HG03460 (cell line): ENCODE results near the gene RNASE13.
"Not testable (repeated sequence)": the region's sequence is repeated elsewhere in the genome, so short reads cannot be mapped to it uniquely, and the experiment has no call there.

Experiments used
- ATAC-seq: cut with Tn5 transposase; IDR thresholded peaks from one replicate; pipeline ENCODE4 v1.9.1; 2021; ENCODE audit not compliant: unreplicated experiment

Gene RNASE13

GRCh38 chr14:20996521-20996920 lies 38.1 kb downstream of the RNASE13 start:
- ATAC-seq = no peak

GRCh38 chr14:20989787-20990600 lies 44.6 kb downstream of the RNASE13 start, which contains the start of gene METTL17:
TSS of gene METTL17 (plus strand) at chr14:20989980. CDS start at chr14:20990003, 23 bp downstream.
- ATAC-seq = peak; percentile 94

DNA sequence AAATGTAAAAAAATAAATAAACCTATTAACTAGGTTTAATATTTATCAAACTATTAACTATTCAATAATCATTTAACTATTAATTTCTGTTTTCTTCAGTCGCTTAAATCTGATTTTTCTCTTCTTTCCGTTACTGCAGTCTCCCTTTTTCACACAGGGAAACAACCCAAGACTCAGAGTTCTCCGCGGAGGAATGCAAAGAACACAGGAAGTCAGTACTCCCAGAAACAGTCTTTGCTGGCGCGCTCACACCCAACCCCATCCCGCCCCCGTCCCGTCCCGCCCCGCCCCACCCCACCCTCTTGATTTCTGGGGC lies 45.2 kb downstream of the RNASE13 start:
- no peak for ATAC-seq

GRCh38 chr14:20988717-20989470 lies 45.7 kb downstream of the RNASE13 start:
- ATAC-seq = no peak

DNA sequence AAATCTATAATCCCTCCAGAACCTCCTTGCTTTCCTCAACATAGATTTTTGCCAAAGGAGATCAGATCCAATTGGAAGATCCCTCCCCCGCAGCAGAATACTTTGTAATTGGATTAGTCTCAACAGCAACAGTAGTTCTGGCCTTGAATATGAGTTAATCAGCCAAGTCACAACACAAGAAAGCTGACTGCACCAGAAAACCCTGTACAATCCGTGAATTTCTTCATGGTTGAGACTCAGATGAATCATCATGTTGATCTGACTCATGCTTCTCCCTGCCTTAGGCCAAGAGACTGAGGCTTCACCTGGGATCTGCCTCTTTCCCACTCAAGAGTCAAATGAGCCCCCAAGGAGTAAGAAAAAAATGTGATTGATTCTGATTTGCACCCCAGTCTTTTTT lies 47.8 kb downstream of the RNASE13 start:
- no peak for ATAC-seq

DNA sequence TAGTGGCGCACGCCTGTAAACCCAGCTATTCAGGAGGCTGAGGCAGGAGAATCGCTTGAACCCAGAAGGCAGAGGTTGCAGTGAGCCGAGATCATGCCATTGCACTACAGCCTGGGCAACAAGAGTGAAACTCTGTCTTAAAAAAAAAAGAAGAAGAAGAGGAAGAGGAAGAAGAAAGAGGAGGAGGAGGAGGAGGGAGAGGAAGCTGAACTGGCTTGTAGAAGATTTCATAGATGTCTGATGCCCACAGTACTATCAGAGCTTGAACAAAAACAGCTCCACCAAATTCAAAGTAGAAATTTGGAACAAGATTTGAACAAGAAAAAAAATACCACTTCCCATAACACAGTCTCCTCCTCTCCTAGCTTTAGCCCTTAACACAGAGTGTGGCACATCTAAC lies 49.0 kb downstream of the RNASE13 start:
- not testable (repeated sequence) for ATAC-seq
